OCI-M2 (cell line): ENCODE measurements around the gene STX7.

Source experiments
- DNase-seq: peaks from one replicate; lab custom pipeline; 2025; ENCODE audit not compliant: unreplicated experiment; lab: John Stamatoyannopoulos, UW

STX7 gene

DNA sequence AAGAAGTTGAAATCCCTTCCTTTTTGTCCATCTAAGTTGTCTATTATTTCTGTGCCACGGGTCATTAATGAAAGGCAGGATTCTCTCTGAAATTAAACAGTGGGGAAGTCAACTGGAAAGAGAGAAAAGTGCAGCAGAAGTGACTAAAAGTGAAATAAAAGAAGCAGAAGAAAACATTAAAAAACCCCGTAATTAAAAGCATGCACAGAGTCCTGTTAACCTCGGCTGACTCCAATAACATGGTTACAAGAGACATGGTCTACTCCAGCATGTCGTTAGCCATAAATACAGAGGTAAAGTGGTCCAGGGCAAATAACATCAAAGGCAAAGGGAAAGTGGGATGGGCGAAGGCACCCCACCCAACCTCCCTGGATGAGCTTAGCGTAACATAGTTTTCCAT is 98.6 kb downstream of the STX7 start:
- no peak for DNase-seq

DNA sequence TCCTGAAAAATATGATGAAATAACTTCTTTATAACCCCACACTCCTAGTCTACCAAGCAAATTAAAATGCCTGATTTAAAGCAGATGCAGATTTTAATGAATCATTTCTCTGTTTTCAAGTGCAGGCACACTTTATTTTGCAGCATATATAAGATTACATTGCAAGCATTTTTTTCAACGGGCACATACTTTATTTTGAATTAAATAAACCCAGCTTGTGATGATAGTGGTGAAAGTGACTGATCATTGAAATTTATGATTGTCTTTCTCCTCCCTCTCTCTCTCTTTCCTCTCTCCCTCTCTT is 99.5 kb downstream of the STX7 start:
- DNase-seq = no peak

DNA sequence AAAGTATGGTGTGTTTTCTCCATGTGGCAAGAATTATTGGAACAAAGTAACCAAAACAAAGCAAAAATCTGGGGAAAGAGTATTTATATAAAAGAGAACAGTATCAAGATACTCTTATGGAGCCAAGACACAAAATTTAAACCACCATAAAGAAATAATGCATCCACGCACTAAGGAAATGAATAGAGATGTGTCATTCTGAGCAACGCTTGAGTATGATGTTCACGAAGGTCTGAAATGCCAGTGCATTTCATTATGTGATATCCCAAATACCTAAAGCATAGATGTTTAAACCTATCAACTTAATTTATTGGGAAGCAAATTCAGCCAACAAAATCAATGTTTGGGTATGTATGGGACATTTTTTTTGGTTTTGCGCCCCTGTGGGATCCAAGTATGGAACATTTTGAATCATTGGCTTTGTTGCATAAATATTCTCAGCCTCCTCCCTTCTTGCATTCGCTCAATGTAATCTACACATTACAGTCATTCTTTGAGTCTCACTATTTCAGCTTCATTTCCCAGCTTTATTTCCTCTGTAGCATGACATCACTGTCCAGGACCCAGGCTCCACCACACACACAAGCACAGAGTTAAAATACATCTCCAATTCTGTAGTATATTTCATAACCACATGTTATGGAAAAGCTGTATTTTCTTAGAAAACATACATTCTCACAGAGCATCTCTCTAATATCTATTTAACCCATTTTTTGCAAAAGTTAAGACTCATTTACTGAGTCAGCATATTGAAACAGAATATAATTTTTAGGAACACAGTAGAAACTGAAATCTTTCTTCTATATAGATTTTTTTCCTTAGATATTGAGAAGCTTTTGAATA is 100.0 kb downstream of the STX7 start:
- no peak for DNase-seq

DNA sequence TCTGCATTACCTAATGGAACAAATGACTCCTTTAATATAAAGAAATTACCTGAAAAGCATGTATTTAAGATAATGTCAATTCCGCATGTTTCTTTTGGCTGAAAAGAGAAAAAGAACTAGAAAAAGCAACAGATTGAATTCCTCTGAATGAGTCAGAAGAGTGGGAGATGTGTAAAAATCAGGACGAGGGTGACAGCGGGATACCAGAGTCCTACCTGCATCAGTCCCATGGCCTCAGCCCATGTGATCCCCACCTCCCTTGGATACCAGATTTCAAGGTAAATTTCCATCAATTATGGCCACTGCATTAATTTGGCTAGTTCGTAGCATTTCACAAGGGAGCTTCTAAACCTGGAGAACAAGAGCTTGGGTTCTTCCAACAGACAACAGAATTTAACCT is 101.6 kb downstream of the STX7 start:
- DNase-seq = no peak

DNA sequence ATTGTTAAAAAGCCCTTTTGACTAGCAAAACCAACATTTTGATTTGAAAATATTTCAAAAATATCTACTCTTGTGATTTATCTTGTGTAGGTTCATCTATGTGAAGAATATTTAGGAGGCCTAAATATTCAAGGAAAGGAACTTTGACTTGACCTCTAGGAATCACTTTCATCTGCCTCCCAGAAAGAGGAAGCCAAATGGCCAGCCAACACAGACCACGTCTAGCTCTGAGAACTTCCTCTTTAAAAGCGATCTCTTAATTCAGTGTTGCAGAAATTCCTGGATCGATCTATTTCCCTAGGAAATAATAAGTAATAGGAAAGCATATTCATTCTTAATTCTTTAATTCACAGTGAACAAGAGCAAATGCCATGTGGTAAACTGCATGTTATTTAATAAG is 102.1 kb downstream of the STX7 start:
- no peak for DNase-seq

DNA sequence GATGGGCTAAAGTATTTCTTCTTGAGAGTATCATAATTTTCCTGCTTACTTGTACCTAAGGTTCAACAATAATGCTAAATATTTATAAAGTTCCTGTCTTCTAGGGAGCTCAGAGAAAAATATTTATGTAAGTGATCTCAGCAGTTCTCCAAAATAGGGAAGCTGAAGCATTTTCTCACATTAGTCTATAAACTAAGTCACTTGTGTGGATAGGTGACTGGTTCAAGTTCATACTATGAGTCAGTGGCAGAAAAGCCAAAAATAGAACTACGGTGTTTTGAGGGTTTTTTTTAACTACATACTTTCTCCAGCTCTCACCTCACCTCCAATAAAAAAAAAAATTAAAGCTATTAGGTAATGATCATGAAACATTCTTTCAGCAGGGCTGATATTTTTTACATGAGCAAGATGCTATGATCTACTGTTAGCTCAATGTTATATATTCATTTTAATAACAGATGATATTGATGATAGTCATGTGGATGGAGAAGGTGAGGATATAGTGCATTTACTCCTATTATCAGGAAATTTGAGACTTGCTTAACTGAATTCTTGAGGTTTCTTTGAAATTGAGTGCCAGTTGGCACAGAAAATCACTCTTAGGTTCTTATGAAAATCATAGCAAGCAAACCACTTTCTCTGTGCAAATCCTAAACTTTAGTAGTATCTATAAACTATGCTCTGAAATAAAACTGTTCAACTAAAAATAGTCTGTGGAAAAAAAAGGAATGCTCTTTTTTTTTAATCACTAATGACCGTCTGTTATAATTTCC is 107.6 kb downstream of the STX7 start:
- no peak for DNase-seq

DNA sequence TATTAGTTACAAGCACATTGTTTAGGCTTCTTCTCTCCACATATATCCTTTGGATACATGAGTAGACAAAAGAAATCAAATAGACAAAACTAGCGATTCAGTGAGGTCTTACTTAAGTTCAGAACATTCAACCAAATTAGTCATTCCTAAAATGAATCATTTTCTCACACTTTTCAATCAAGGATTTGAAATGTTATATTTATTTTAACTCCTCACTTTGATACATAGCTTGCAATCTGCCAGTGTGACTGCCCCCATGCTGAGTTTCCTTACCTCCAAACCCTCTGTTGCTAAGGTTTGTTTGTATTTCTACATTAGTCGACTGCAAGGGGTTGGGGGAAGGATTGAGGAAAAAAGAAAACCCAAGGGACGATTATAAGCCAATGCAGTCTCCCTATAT is 108.2 kb downstream of the STX7 start:
- no peak for DNase-seq

DNA sequence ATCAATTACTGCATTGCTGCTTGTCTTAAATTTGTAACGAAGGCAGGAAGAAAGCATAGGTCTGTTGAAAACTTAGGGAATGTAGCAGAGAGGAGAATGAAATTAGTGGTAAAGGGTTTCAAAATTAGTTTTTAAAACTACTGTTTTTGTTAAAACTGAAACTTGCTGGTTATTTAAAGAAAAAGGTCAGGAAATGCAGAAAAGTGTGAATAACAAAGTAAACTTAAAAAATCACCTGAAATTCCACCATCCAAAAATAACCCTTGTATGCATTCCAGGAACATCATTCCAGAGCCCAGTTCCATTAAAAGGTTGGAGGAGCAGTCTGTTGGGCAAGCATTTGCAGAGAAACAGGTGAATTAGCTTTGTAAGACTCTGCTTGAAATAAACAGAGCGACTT is 108.6 kb downstream of the STX7 start:
- DNase-seq = no peak

DNA sequence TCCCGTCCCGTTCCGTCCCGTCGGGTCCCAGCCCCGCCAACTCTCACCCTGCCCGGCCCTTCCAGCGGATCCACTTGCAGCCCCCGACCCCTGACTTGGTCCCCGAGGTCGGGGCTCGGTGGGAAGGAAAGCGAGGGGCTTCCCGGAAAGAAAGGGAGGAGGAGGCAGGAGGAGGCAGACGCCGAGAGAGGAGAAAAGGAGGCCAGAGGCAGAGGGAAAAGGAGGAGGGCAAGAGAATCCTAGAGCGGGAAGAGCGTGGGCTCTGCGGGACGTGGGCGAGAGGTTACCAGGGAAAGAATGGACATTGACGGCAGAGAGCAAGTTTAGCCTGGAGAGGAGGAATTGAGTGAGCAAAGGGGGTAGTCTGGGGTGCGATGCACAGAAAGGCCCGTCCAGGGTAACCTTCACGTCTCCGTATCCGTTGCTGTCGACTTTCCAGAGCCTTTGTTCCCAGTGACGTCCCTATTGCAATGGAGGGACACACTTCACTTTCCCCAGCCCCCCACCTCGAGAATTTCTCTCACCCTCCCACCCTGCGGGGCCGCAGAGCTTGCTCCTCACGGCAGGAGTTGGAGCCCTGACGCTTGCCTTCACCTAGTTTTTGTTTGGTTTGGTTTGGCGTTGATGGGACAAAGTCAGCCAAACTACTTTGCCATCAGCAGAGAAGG is 111.2 kb downstream of the STX7 start:
- DNase-seq = no peak

DNA sequence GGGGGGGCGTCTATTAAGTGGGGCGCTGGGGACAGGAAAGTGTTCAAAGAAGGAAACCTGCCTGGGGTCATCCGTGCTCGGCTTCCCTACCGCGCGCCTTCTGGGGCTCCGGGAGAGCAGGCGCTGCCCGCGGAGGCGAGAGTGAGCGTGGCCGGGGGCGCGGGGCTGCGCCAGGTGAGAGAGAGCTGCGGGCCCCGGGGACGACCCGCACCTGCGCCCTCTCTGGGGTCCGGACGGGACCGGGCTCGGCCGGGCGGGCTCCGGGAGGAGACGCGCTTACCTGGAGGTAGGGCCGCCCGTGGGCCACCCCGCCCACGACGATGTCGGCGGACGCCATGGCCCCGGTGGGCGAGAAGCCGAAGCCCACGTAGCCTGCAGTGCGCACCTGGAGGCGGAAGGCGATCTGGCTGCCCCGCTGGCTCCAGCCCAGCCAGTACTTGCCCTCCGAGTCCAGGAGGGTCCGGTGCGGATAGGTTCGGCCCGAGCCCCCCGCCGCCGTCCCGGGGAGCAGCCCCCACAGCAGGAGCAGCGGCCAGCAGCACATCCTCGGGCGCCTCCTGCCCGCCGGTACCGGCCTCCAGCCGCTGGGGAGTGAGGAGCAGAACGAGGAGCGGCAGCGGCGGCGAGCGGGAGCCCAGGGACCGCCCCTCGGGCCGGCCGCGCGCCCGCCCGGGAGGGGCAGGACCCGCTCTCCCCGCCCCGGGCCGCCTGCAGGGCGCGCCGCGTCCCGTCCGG is 111.9 kb downstream of the STX7 start, which contains the start of gene MOXD1:
MOXD1 (minus strand) TSS at position 593 of the 735 bp plus-strand sequence; CDS start at position 544, 49 bp downstream.
- no peak for DNase-seq

DNA sequence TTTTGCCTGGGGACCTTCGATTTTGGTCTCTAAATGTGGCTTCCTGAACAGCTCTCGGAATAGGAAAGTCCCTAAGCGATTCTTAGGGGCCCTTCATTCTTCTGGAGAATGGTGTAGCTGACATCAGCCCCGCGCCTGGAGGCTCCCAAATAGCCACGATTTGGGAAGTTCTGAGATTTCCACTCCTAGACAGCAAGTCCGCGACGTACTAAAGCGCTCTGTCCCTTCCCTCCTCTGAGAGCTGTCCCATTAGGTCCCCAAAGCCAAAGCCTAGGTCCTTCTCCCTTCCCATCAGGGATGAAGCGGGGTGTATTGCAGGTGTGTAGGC is 112.4 kb downstream of the STX7 start:
- DNase-seq = no peak

DNA sequence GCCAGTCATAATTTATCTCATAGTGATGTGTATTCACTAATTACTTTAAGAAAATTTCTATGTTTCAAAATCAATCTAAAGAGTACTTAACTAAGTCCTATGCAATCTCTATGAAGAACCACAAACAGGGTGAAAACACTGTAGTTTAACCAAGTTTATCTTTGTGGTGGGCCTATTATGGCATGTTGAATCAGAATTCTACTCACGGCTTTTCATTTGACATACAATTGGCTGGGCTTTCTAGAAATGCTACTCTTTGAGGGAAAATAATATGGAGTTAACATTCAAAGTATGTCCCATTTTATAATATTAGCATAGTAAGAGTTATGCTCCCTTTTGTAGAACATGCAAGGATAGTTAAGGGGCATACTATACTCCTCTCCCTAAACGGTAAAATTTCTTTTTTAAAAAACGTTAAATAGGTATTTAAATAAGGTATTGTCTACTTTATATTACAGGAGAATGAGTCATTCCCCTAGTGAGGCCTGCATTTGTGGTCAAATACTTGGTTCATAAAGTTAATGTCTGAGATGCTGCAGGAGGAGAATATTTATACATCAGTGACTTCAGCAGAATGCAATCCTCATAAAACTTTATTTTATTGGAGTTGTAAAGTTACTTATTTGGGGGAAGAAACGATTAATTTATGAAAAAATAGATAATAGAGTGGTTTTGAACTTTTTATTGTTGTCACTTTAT is 113.4 kb downstream of the STX7 start:
- no peak for DNase-seq
